PC-3 (cell line): ENCODE results near the gene RAB11A.

Experiments
- EZH2 ChIP-seq: fragments of 300-600 bp; sonication (generic); IDR thresholded peaks from one replicate; pipeline ENCODE4 v1.6.1; 2017; ENCODE audit warnings: antibody characterized with exemption, mild to moderate bottlenecking, low read length; ENCODE audit not compliant: unreplicated experiment
- TF ChIP-seq, protein P1 (sequence below): fragments of 300-600 bp; sonication (generic); conservative IDR thresholded peaks from 2 replicates; pipeline ENCODE4 v1.5.1; 2017; ENCODE audit warnings: antibody characterized with exemption, low read depth, mild to moderate bottlenecking, low read length

DNA sequence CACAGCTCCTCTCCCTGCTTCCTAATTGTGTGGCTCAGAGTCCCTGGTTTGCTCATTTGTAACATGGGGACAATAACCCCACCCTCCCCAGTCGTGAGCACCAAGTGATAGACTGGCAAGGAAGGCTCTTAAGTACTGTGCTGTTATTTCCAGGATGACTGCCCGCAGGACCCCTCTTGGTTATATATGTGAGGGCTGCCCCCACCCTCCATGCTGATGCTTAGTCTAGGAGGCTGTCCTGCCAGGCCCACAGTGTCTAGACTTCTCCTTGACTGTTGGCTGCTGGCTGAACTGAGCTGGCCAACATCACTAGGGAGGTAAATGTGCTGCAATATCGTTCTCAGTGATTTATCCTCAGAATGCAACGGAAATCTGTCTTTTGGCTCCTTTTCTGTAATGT is 45.1 kb downstream of the RAB11A start:
- TF ChIP-seq, protein P1, sequence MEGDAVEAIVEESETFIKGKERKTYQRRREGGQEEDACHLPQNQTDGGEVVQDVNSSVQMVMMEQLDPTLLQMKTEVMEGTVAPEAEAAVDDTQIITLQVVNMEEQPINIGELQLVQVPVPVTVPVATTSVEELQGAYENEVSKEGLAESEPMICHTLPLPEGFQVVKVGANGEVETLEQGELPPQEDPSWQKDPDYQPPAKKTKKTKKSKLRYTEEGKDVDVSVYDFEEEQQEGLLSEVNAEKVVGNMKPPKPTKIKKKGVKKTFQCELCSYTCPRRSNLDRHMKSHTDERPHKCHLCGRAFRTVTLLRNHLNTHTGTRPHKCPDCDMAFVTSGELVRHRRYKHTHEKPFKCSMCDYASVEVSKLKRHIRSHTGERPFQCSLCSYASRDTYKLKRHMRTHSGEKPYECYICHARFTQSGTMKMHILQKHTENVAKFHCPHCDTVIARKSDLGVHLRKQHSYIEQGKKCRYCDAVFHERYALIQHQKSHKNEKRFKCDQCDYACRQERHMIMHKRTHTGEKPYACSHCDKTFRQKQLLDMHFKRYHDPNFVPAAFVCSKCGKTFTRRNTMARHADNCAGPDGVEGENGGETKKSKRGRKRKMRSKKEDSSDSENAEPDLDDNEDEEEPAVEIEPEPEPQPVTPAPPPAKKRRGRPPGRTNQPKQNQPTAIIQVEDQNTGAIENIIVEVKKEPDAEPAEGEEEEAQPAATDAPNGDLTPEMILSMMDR: no peak
- no peak for TF ChIP-seq EZH2
